HL-60 (cell line): ENCODE results near the gene VSIG10L.

Experiments
- DNase-seq, 2 experiments: peaks; one replicate each; pipeline ENCODE4 v3.0.0-alpha.2; 2010 to 2020; ENCODE audit warnings: low read depth in 1 of 2, low spot score in 1 of 2
- H3K27ac ChIP-seq: fragments of 250-450 bp; sonication (Bioruptor Pico); replicated peaks from 2 replicates; pipeline ENCODE4 v1.5.1; 2020; ENCODE audit warnings: mild to moderate bottlenecking, moderate library complexity
- H3K27me3 ChIP-seq: fragments of 250-450 bp; sonication (Bioruptor Pico); 2 replicates; pipeline ENCODE4 v1.5.1; 2021; ENCODE audit warnings: mild to moderate bottlenecking, moderate library complexity; ENCODE audit not compliant: insufficient read depth, poor library complexity, severe bottlenecking
- H3K4me3 ChIP-seq: replicated peaks from 2 replicates; pipeline ENCODE4 v1.5.1; 2011; ENCODE audit warnings: mild to moderate bottlenecking, control low read depth, low read length; ENCODE audit not compliant: insufficient read depth
- GABPA ChIP-seq: IDR thresholded peaks from 2 replicates; pipeline ENCODE4 v1.6.1; 2012; ENCODE audit warnings: low read depth
- POLR2AphosphoS5 ChIP-seq: IDR thresholded peaks from 2 replicates; pipeline ENCODE4 v1.6.1; 2012; ENCODE audit warnings: low read depth
- SPI1 ChIP-seq: IDR thresholded peaks from 2 replicates; pipeline ENCODE4 v1.6.1; 2012; ENCODE audit warnings: low read depth, mild to moderate bottlenecking, borderline replicate concordance
- TF ChIP-seq, protein P1 (sequence below): IDR thresholded peaks from 2 replicates; pipeline ENCODE4 v1.6.1; 2012; ENCODE audit warnings: low read depth; ENCODE audit not compliant: insufficient replicate concordance
- TF ChIP-seq, protein P2 (sequence below): IDR thresholded peaks from one replicate; pipeline ENCODE4 v1.5.1; 2011; ENCODE audit warnings: low read length, control low read depth, inconsistent platforms; ENCODE audit not compliant: insufficient read depth

Gene VSIG10L

DNA sequence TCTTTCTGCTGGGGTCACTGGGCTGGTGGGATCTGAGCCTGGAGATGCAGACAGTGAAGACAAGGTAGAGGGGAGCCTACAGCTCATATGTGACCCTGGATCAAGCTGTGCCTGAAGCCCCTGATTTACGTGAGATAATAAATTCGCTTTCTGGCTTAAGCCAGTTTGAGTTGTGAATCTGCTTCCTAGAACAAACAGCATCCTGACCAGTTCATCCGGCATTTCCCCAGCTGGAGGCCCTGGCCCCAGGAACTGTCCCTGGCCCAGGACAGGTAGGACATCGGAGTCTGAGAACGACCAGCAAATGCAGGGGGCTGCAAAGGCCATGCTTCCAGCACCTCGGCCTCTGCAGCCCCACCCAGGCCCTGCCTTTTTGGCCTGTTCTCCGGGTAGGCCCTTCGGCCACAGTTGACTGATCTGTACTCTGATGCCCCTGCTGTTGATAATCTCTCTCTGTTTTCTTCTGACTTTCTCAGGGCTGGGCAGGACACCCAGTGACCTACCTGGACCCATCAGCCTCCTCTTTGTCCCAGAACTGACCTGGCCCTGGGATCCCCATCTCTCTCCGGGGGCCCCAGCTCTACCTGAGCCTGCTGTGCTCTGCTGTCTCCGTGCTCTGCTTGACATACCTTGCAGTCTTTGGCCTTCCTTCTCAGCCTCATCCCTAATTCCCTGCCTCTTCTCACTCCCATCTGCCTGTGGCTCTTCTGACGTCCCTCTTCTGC is 9.5 kb upstream of the VSIG10L start:
- TF ChIP-seq POLR2AphosphoS5 = no peak
- TF ChIP-seq, protein P1, sequence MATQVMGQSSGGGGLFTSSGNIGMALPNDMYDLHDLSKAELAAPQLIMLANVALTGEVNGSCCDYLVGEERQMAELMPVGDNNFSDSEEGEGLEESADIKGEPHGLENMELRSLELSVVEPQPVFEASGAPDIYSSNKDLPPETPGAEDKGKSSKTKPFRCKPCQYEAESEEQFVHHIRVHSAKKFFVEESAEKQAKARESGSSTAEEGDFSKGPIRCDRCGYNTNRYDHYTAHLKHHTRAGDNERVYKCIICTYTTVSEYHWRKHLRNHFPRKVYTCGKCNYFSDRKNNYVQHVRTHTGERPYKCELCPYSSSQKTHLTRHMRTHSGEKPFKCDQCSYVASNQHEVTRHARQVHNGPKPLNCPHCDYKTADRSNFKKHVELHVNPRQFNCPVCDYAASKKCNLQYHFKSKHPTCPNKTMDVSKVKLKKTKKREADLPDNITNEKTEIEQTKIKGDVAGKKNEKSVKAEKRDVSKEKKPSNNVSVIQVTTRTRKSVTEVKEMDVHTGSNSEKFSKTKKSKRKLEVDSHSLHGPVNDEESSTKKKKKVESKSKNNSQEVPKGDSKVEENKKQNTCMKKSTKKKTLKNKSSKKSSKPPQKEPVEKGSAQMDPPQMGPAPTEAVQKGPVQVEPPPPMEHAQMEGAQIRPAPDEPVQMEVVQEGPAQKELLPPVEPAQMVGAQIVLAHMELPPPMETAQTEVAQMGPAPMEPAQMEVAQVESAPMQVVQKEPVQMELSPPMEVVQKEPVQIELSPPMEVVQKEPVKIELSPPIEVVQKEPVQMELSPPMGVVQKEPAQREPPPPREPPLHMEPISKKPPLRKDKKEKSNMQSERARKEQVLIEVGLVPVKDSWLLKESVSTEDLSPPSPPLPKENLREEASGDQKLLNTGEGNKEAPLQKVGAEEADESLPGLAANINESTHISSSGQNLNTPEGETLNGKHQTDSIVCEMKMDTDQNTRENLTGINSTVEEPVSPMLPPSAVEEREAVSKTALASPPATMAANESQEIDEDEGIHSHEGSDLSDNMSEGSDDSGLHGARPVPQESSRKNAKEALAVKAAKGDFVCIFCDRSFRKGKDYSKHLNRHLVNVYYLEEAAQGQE = no peak
- TF ChIP-seq GABPA = no peak
- TF ChIP-seq SPI1 = no peak
- TF ChIP-seq, protein P2, sequence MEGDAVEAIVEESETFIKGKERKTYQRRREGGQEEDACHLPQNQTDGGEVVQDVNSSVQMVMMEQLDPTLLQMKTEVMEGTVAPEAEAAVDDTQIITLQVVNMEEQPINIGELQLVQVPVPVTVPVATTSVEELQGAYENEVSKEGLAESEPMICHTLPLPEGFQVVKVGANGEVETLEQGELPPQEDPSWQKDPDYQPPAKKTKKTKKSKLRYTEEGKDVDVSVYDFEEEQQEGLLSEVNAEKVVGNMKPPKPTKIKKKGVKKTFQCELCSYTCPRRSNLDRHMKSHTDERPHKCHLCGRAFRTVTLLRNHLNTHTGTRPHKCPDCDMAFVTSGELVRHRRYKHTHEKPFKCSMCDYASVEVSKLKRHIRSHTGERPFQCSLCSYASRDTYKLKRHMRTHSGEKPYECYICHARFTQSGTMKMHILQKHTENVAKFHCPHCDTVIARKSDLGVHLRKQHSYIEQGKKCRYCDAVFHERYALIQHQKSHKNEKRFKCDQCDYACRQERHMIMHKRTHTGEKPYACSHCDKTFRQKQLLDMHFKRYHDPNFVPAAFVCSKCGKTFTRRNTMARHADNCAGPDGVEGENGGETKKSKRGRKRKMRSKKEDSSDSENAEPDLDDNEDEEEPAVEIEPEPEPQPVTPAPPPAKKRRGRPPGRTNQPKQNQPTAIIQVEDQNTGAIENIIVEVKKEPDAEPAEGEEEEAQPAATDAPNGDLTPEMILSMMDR = no peak
- H3K4me3 ChIP-seq = no peak overlapping the region
- no peaks in the 10 kb centered on the region for H3K27me3 ChIP-seq
- no peak for DNase-seq
- H3K27ac ChIP-seq = no peak overlapping the region

DNA sequence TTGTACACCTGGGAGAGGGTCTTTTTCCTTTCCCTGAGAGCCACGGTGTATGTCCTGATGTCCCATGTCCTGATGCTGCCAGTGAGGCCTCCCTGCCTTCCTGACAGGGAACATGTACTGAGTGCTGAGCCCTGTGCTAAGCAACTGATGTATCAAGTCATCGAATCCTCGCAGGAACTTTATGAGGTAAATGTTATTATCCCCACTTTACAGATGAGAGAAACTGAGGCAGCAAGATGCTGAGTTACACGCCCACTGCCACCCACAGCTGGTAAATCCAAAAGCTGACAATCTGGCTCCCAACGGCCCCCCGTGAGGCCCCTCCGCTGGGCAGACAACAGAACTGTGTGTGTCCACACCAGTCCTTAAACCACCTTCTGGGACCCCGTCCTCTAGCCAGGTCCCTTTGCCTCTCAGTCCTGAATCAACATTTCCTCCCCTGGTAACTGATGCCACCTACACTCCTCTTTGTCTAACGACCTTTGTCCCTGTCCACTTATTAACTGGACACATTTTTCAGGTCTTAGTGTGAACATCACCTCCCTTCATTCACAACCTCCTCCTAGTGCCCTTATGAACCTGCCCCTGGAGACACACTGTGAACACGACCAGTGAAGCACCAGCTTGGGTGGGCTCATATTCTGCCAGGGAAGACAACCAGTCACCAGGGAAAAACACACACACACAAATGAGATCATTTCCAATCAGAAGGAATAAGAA is 5.4 kb upstream of the VSIG10L start:
- no peak overlapping the region for H3K27ac ChIP-seq

DNA sequence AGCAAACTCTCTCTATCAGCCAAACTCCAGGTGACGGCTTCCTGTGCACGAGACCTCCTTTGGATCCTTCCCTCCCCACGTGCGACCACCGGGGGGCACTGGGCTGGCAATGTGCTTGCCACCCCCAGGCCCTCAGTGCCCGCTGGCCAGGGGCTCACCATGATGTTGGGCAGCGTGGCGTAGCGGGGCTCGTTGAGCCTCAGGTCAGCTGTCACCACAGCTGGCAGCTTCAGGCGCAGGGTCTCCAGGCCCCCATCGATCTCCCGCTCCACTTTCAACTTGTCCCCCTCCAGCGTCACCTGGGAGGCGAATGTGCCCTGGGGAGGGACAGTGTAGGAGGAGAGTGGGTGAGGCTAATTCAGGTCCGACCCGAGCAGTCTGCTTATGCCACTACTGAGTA is 4.8 kb upstream of the VSIG10L start:
- TF ChIP-seq GABPA (no peak), SPI1 (no peak), POLR2AphosphoS5 (no peak)
- TF ChIP-seq, protein P2 = no peak
- TF ChIP-seq, protein P1 = no peak

More for the DNA sequence above, 5.4 kb upstream of the VSIG10L start:
- H3K27me3 ChIP-seq = no peaks in the 10 kb centered on the region
- no peak overlapping the region for H3K4me3 ChIP-seq
- no peak for DNase-seq
- TF ChIP-seq SPI1 (no peak), POLR2AphosphoS5 (no peak), GABPA (no peak)
- TF ChIP-seq, protein P1 = no peak
- TF ChIP-seq, protein P2 = no peak

More for the DNA sequence above, 4.8 kb upstream of the VSIG10L start:
- no peak for DNase-seq
- Histone ChIP-seq H3K27ac (no peak overlapping the region), H3K4me3 (no peak overlapping the region), H3K27me3 (no peaks in the 10 kb centered on the region)
